ENCODE results near the gene GXYLT2.
A peak's percentile ranks its signal among the peaks of the same experiment; 100 is the strongest.
"Not testable (repeated sequence)": the region's sequence is repeated elsewhere in the genome, so short reads cannot be mapped to it uniquely, and the experiment has no call there.

GXYLT2 gene

DNA sequence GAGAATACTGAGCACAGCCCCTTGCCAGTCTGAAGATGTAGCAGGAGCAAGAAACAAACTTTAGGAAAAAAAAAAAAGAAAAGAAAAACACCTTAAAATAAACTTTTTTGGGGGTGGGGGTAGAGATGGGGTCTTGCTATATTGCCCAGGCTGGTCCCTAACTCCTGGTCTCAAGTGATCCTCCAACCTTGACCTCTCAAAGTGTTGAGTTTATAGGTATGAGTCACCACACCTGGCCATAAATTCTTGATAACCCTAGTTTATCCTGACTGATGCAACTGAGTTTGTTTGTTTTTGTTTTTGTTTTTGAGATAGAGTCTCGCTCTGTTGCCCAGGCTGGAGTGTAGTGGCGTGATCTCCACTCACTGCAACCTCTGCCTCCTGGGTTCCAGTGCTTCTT, 28.4 kb downstream of the GXYLT2 start:
- H3K4me3 ChIP-seq (ENCODE audit: low read depth, low read length) = no peak overlapping the region
- TF ChIP-seq, protein P1, sequence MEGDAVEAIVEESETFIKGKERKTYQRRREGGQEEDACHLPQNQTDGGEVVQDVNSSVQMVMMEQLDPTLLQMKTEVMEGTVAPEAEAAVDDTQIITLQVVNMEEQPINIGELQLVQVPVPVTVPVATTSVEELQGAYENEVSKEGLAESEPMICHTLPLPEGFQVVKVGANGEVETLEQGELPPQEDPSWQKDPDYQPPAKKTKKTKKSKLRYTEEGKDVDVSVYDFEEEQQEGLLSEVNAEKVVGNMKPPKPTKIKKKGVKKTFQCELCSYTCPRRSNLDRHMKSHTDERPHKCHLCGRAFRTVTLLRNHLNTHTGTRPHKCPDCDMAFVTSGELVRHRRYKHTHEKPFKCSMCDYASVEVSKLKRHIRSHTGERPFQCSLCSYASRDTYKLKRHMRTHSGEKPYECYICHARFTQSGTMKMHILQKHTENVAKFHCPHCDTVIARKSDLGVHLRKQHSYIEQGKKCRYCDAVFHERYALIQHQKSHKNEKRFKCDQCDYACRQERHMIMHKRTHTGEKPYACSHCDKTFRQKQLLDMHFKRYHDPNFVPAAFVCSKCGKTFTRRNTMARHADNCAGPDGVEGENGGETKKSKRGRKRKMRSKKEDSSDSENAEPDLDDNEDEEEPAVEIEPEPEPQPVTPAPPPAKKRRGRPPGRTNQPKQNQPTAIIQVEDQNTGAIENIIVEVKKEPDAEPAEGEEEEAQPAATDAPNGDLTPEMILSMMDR (IDR thresholded peaks at IDR 0.05; ENCODE audit: low read depth, low read length) = no peak

DNA sequence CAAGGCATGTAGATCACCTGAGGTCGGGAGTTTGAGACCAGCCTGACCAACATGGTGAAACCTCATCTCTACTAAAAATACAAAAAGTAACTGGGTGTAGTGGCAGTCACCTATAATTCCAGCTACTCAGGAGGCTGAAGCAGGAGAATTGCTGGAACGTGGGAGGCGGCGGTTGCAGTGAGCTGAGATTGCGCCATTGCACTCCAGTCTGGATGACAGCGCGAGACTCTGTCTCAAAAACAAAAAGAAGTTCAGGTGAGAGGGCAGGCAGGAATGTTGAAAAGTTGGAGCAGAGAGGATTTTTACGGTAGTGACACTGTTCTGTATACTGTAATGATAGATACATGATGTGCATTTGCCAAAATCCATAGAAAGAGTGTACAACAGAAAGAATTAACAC, 31.7 kb downstream of the GXYLT2 start:
- TF ChIP-seq, protein P1 (IDR thresholded peaks at IDR 0.05; ENCODE audit: low read depth, low read length) = no peak
- no peak overlapping the region for H3K4me3 ChIP-seq (ENCODE audit: low read depth, low read length)

DNA sequence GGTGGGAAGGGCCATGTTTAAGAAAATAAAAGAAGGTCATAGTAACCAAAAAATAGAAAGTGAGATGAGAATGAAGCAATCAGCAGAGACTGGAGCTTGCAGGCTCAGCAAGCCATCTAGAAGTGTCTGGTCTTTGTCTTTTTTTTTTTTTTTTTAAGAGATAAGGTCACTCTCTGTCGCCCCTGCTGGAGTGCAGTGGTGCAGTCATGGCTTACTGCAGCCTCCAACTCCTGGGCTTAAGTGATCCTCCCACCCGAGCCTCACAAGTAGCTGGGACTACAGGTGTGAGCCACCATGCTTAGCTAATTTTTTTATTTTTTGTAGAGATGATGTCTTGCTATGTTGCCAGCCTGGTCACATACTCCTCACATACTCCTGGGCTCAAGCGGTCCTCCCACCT, 36.2 kb downstream of the GXYLT2 start:
- H3K4me3 ChIP-seq (ENCODE audit: low read depth, low read length) = no peak overlapping the region
- TF ChIP-seq, protein P1 (IDR thresholded peaks at IDR 0.05; ENCODE audit: low read depth, low read length) = no peak

DNA sequence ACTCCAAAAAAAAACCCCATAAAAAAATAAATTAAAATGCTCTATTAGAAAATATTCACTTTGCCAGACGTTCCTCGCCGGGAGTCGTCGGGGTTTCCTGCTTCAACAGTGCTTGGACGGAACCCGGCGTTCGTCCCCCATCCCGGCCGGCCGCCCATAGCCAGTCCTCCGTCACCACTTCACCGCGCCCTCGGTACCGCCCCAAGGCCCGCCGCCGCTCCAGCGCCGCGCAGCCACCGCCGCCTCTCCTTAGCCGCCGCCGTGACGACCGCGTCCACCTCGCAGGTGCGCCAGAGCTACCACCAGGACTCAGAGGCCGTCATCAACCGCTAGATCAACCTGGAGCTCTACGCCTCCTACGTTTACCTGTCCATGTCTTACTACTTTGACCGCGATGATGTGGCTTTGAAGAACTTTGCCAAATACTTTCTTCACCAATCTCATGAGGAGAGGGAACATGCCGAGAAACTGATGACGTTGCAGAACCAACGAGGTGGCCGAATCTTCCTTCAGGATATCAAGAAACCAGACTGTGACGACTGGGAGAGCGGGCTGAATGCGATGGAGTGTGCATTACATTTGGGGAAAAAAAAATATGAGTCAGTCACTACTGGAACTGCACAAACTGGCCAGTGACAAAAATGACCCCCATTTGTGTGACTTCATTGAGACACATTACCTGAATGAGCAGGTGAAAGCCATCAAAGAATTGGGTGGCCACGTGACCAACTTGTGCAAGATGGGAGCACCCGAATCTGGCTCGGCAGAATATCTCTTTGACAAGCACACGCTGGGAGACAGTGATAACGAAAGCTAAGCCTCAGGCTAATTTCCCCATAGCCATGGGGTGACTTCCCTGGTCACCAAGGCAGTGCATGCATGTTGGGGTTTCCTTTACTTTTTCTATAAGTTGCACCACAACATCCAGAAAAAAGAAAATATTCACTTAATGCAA, 41.2 kb downstream of the GXYLT2 start:
- H3K4me3 ChIP-seq (ENCODE audit: low read depth, low read length) = not testable (repeated sequence)

DNA sequence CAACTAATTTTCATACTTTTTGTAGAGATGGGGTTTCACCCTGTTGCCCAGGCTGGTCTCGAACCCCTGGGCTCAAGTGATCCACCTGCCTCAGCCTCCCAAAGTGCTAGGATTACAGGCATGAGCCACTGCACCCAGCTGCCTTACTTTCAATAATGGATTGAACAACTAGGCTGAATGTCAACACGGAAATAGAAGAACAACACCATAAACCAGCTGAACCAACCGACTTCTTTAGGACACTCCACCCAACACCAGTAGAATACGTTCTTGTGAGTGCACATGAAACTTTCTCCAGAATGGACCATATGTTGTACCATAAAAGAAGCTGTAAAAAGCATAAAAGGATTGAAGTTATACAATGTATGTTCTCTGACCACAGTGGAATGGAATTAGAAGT, 42.9 kb downstream of the GXYLT2 start:
- no peak overlapping the region for H3K4me3 ChIP-seq (ENCODE audit: low read depth, low read length)

DNA sequence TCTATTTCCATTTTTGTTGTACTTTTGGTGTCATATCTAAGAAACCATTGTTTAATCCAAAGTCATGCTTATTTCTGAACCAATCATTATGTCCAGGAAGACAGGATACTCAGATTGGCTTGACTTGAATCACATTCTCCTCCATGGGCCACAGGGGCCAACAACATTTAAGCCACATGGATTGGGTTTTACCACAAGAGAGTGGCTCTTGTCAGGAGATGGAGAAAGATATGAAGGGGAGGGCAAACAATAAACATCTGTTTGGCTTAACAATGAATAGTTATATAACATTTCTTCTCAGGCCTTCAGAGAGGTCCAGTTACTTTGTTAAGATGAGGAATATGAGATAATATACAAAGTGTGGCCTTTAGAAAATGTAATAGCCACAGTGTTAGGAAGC, 44.6 kb downstream of the GXYLT2 start:
- TF ChIP-seq, protein P1 (IDR thresholded peaks at IDR 0.05; ENCODE audit: low read depth, low read length) = no peak
- H3K4me3 ChIP-seq (ENCODE audit: low read depth, low read length) = no peak overlapping the region

More for the DNA sequence above, 42.9 kb downstream of the GXYLT2 start:
- TF ChIP-seq, protein P1 (IDR thresholded peaks at IDR 0.05; ENCODE audit: low read depth, low read length) = no peak

DNA sequence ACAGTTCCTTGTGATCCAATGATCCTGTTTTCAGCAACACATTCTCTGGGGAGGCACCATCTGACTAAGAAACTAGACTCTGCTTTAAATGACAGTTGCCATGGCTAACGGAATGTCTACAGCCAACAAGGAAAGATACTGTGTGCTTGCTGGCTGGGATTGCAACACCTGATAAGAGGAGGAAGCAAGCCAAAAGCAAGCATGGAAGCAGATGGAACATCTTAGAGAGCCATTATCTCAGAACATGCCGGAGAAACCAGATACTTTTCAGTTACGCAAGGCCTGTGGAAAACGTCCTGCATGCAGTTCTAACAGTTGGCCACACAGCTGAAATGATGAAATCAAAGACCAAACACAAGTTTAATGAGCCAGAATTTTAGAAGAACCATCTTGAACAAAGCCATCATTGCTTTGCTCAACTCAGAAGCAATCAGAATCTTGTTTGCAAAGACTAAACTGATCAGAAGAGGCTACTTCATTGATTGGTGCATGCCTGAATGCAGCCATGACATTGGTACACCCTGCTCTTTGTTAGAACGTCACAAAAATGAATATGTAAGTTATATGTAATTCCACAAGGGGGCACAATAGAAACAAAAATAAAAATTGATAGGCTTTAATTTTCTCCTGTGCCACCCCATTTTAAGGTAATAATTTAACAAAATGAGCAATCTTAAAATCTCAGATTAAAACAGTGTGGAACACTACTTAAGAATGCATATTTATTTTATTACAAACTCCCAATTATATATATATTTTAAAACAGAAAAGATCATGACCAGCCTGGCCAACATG, 50.8 kb downstream of the GXYLT2 start:
- TF ChIP-seq, protein P1 (IDR thresholded peaks at IDR 0.05; ENCODE audit: low read depth, low read length) = peak; percentile 54
- 0 out of 2 replicates have a peak overlapping the region, but pooled peaks have one; percentile 14 for H3K4me3 ChIP-seq (ENCODE audit: low read depth, low read length)

Measured in WI38 (cell line).